Measurements from ENCODE around the gene RHOU. TPM values are rescaled to one million over a fixed set of nuclear protein-coding genes. Genes with fewer than 3 reads are reported as not detected.
A peak's percentile ranks its signal among the peaks of the same experiment; 100 is the strongest.

Gene RHOU
- total and polyA plus RNA-seq, 2 of the 13 experiments (the other 11 are each of a cell fraction or from before 2014, with no cell fraction given), result 11.9 to 18.5 TPM

- TF ChIP-seq HOXA7 (CRISPR knock-in tag; IDR thresholded peaks at IDR 0.05) (peak; percentile 79; the same call in 1 of the 2 replicates), MTA1 (CRISPR knock-in tag; IDR thresholded peaks at IDR 0.05; ENCODE audit: borderline replicate concordance) (0 out of 2 replicates have a peak, but pooled peaks have one; percentile 41), ZNF646 (CRISPR knock-in tag; IDR thresholded peaks at IDR 0.05) (peak; percentile 78), HOXA9 (CRISPR knock-in tag; IDR thresholded peaks at IDR 0.05; ENCODE audit: borderline replicate concordance) (0 out of 2 replicates have a peak, but pooled peaks have one; percentile 63), MED8 (CRISPR knock-in tag; IDR thresholded peaks at IDR 0.05; ENCODE audit: insufficient replicate concordance) (no peak), SAFB2 (CRISPR knock-in tag; IDR thresholded peaks at IDR 0.05; ENCODE audit: borderline replicate concordance, low read depth) (0 out of 2 replicates have a peak, but pooled peaks have one; percentile 19), IRF2 (CRISPR knock-in tag; IDR thresholded peaks at IDR 0.05) (no peak), NPAS2 (CRISPR knock-in tag; IDR thresholded peaks at IDR 0.05; ENCODE audit: borderline replicate concordance) (no peak), ZNF567 (CRISPR knock-in tag; IDR thresholded peaks at IDR 0.05; ENCODE audit: borderline replicate concordance) (no peak), ZNF75D (CRISPR knock-in tag; IDR thresholded peaks at IDR 0.05; ENCODE audit: borderline replicate concordance) (no peak), ZFP36 (IDR thresholded peaks at IDR 0.05; ENCODE audit: borderline replicate concordance, low read depth, low read length, partially characterized antibody) (no peak)
Measured at GRCh38 chr1:228781809-228782661, 46.8 kb downstream of the RHOU start (continued).

All from HepG2 (cell line).